ENCODE data around the gene DHRS11.
"Not testable (repeated sequence)": the region's sequence is repeated elsewhere in the genome, so short reads cannot be mapped to it uniquely, and the experiment has no call there.

The DHRS11 gene

DNA sequence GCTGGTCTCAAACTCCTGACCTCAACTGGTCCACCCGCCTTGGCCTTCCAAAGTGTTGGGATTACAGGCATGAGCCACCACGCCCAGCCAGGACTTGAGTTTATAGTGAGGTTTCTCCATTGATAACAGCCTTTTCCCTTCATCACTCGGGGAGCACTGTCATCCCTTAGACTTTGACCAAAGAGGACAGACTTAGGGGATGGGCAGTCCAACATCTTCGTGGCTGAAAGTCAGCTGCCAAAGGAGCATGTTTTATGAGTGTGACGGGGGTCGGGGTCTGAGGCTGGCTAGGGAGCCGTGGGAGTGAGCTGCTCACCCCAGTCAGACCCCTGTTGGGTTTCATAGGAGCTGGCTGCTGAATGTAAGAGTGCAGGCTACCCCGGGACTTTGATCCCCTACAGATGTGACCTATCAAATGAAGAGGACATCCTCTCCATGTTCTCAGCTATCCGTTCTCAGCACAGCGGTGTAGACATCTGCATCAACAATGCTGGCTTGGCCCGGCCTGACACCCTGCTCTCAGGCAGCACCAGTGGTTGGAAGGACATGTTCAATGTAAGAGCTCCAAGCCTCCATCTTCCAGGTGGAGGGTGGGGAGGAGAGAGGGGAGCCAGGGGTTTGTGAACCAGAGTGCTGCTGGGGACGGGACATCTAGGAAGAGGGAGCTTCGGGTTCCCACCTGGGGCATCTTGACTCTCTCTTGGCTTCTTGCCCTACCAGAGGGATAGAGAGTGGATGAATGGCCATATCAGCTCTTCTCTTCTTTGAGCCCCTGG is 3.1 kb downstream of the DHRS11 start:
- no peak for DNase-seq

DNA sequence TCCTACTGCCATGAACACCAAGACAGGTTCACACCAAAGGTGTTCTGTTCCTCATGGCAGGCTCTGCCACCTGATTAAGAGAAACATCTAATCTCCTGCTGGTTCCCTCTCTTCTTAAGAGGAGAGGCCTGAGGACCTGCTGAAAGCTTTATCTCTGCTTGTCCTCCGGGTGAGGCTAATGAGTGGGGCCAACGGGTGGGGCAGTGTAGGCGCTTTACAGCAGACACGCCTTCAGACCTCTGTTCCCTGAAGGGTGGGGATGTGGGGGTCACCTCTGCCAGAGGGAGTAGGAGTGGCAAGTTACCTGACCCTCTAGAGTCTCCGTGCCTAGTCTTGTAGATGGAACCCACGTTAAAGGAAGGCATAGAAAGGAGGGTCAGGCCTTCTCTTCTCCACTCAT is 5.5 kb downstream of the DHRS11 start:
- no peak for DNase-seq

DNA sequence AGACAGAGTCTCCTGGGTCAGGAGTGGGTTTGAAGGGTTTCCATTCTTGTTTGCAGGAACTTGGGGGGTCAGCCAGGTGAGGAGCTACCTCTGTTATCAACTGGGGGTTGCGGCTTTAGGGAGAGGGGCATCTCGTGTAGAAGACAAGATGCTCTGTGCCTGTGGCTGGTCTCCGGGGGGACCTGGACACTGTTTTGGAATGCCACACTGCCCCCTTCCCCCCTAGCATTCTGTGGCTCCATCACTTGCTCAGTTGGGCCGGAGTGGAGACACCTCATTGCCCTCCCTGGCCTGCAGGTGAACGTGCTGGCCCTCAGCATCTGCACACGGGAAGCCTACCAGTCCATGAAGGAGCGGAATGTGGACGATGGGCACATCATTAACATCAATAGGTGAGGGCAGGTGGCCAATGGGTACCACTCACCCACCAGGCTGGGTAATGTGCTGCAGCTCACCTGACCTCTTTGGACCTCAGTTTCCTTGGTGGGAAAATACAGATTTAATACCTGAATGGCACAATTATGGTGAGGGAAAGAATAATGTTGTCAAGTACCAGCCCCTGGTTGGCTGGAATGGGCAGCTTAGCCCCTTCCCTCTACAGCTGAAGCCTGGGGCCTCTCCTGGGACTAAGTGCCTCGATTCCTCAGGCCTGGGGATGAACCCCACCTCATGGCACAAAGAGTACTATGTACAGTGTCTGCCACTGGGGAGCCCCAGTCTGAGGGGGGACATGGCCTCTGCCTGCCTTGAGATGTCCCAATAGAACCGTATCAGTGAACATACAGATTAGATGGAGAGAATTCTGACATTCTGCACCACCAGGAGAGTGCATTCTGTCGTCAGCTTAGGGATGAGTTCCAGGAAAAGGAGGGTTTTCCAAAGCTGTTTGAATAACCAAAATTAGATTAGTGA is 6.4 kb downstream of the DHRS11 start:
- no peak for DNase-seq

DNA sequence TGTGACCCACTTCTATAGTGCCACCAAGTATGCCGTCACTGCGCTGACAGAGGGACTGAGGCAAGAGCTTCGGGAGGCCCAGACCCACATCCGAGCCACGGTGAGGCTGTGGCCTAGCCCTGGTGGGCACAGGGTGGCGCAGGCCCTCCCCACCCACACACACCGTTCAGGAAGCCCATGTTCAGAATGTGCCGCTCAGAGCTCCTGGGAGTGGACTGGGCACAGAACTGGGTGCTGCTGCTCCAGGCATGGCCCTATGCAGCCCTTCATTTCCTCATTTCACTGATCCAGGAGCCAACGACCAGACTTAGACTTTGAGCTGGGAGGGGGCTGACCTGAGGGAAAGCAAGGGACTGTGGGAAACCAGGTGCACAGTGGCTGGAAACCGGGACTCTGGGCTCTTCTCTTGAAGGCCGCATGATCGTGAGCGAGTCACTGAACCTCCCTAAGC is 7.3 kb downstream of the DHRS11 start:
- no peak for DNase-seq

GRCh38 chr17:36599546-36600250 is 8.0 kb downstream of the DHRS11 start:
- no peak for DNase-seq

DNA sequence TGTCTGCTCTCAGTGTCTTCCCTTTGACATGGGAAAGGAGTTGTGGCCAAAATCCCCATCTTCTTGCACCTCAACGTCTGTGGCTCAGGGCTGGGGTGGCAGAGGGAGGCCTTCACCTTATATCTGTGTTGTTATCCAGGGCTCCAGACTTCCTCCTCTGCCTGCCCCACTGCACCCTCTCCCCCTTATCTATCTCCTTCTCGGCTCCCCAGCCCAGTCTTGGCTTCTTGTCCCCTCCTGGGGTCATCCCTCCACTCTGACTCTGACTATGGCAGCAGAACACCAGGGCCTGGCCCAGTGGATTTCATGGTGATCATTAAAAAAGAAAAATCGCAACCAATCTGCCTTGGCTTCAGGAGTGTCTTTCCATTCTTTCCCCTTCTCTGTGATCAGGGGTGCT is 8.8 kb downstream of the DHRS11 start:
- DNase-seq: no peak

DNA sequence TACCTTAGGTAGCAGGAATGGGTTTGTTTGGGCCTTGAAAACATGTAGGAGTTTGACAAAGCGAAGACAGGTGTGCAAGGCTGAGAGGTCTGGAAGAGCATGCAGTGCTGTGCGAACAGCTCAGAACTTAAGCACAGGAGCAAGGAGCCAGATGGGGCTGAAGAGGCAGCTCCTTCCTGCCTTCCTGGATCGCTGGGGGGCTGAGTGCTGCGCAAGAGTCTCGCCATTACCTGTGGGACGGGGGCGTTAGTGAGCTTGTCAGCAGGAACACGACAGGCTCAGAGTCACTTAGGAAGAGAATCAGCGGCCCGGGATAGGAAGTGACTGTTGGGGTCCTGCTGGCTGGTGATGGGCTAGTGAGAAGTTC is 9.2 kb downstream of the DHRS11 start:
- DNase-seq: no peak

DNA sequence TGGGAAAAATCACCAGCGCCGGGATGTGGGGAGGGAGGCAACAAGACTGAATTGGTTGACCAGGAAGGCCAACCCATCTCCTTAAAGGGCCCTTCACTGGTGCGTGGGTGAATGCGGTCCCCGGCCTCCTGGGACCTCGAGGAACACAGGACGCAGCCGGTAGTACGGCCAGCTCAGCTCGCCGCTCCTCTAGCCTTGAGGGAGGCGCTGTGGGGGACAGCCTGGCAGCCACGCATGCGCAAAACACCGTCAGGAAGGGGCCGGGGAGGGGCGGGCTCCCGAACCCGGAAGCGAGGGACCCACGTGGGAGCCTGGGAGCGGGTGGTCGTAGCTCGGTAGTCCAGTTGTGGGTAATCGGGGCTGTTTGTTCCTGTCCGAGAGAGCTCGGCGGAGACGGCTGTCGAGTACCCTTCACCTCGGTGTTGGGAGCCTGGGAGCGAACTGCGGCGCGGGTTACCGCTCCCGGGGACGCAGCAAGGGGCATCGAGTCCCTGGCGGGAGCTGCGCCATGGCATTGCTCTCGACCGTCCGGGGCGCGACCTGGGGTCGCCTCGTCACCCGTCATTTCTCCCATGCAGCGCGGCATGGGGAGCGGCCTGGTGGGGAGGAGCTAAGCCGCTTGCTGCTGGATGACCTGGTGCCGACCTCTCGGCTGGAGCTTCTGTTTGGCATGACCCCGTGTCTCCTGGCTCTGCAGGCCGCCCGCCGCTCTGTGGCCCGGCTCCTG is 9.8 kb downstream of the DHRS11 start, which contains the start of gene MRM1:
Gene MRM1, plus strand, starts transcription at position 281 of the 727 bp plus-strand sequence. Its CDS starts 228 bp downstream, at position 509.
- DNase-seq: peak; percentile 94

DNA sequence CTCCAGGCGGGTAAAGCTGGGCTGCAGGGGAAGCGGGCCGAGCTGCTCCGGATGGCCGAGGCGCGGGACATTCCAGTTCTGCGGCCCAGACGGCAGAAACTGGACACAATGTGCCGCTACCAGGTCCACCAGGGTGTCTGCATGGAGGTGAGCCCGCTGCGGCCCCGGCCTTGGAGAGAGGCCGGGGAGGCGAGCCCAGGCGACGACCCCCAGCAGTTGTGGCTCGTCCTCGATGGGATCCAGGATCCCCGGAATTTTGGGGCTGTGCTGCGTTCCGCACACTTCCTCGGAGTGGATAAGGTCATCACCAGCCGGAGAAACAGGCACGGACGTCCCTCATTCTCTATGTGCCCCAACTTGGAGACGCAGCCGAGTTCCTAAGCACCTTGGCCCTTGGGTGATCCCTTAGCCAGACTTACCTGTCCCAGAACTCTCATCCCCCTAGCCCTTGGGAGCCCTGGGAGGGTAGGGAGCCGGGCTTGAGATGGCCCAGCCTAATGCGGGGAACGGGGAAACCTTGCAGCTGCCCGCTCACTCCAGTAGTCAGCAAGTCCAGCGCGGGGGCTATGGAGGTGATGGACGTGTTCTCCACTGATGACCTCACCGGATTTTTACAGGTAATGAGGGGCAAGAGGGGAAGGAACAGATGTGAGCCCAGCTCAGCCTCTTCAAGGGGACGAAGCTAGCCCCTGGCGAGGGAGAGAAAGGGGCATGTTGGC is 10.5 kb downstream of the DHRS11 start:
- no peak for DNase-seq

GRCh38 chr17:36602924-36603384 is 11.3 kb downstream of the DHRS11 start:
- DNase-seq: peak; percentile 83

DNA sequence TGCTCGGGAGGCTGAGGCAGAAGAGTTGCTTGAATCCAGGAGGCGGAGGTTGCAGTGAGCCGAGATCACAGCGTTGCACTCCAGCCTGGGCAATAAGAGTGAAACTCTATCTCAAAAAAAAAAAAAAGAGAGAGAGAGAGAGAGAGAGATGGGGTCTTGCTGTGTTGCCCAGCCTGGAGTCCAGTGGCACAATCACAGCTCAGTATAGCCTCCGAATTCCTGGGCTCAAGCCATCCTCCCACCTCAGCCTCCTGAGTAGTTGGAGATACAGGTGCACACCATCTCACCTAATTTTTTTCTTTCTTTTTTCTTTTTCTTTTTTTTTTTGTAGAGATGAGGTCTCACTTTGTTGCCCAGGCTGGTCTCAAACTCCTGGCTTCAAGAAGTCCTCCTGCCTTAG is 13.3 kb downstream of the DHRS11 start:
- DNase-seq: not testable (repeated sequence)

DNA sequence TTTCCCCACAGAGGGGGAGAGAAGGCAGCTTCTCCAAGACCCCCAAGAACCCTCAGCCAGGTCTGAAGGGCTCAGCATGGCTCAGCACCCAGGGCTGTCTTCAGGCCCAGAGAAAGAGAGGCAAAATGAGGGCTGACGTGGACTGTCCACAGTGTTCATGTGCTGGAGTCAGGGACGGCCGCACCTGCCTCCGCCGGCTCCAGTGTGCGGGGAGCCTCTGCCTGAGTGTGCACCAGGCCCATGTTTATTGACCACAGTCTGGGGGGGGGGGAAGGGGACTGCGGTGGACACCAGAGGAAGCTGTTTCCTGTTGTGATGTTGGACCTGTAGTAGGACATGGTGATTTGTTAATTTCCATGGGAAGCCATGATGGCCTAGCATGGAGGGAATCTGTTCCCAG is 16.6 kb downstream of the DHRS11 start:
- no peak for DNase-seq

GRCh38 chr17:36608794-36609497 is 17.3 kb downstream of the DHRS11 start:
- DNase-seq: no peak

GRCh38 chr17:36609498-36609862 is 17.8 kb downstream of the DHRS11 start:
- DNase-seq: no peak

DNA sequence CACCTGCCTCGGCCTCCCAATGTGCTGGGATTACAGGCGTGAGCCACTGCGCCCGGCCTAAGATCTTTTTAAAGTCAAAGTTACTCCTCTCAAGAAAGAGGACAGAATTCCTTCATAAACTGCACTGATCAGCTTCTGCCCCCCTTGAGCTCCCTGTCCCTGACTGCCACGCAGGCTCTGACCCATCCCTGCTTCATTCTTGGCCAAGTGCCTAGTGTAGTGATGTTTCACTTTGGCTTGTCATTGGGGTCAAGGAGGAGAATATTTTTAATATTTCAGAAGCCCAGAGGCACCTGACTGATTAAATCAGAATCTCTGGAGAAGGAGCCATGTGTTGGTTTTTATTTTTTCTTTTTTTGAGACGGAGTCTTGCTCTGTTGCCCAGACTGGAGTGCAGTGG is 18.8 kb downstream of the DHRS11 start:
- no peak for DNase-seq

DNA sequence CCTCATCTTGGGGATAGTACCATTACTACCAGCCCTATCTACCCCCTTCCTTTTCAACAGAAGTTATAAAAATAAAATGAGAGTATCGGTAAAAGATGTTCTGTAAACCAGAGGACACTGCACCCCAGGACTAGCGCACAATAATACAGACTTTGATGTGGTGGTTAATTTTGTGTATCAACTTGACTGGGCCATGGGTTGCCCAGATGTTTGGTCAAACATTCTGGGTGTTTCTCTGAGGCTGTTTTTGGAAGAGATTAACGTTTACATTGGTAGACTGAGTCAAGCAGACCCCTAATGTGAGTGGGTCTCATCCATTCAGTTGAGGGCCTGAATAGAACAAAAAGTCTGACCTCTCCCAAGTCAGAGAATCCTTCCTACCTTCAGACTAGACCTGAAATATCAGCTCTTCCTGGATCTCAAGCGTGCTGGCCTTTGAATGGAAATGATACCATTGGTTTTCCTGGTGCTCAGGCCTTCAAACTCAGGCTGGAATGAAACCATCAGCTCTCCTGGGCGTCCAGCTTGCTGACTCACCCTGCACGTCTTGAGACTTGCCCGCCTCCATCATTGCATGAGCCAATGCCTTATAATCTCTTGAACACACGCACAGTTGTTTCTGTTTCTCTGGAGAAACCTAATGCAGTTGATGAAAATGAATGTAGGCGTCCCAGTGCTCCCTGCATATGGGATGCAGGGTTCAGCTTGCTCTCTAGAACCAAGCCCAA is 19.8 kb downstream of the DHRS11 start:
- no peak for DNase-seq

DNA sequence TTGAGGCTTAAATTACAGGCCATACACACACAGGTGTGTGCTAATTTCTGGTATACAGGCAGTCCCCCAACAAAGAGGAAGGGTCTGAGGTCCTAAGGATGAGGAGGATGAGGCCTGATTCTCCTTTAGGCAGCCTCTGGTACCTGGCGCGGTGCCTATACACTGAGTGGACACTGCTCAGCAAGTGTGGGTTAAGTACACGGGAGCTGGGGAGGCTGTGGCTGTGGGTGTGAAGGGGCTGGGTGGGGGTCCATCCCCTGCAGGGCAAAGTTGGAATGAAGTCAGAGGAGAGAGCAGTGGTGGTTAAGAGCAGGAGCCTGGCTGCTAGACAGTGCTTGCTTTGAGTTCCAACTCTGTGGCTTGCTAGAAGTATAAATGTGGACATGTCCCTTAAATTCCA is 20.6 kb downstream of the DHRS11 start:
- DNase-seq: no peak

GRCh38 chr17:36613155-36613554 is 21.5 kb downstream of the DHRS11 start:
- DNase-seq: no peak

DNA sequence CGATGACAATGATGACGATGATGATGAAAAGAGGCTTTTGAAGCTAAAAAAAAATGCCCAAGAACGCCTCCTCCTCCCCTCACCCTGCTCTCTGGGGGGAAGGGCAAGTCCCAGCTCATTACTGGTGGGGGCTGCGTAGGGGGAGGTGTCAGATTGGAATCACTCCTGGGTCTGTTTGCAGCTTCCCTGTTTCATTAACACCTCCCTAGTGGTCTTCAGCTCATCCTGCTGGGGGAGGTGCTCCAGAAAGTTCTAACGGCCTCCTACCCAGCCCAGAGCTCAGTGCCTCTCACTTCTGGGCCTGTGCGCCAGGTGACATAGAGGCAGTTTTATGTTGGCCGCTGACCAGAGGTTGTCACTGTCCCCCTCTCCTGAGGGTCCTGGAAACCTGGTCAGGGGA is 22.4 kb downstream of the DHRS11 start:
- no peak for DNase-seq

GRCh38 chr17:36614933-36615332 is 23.3 kb downstream of the DHRS11 start:
- DNase-seq: no peak

All from activated CD4-positive, alpha-beta T cell treated with anti-CD3 and anti-CD28 coated beads, Interleukin-2, amount 50 U/mL, for 16 hours (primary cell).